Measurements from ENCODE around the gene PON2. TPM values are rescaled to one million over a fixed set of nuclear protein-coding genes. Genes with fewer than 3 reads are reported as not detected.

The PON2 gene
- total RNA-seq, 2 donors from 2014 or later: 89.8 to 99.4 TPM

DNA sequence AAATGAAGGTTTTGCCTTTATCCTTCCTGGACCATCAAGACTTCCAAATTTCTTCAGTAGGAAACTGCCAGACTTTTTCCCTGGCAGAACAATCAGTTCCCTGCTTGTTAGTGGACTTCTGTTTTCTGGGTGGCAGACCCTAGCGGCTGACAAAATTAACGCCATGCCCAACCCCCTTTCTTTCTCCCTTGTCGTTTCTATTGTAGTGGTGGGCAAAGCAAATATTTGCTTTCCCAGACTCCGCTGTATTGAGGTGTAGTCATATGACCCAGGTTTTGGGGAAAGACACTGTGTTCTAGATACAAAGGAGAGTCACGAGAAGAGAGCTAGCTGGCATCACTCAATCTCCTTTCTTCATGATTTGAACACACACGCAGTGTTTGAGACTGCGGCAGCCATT is 7.7 kb downstream of the PON2 start:
- Histone ChIP-seq H3K36me3 (no peaks in the 10 kb centered on the region), H3K4me1 (no peaks in the 10 kb centered on the region), H3K4me3 (no peak overlapping the region), H3K9ac (ENCODE audit: low read depth in 2 of 2, low read length in 2 of 2) (no peak overlapping the region), H3K27ac (no peak overlapping the region), H3K9me3 (no peaks in the 10 kb centered on the region), H3K27me3 (no peaks in the 10 kb centered on the region)
- intact Hi-C loops (cut with DNase I): no loop called here
- TF ChIP-seq, protein P1, sequence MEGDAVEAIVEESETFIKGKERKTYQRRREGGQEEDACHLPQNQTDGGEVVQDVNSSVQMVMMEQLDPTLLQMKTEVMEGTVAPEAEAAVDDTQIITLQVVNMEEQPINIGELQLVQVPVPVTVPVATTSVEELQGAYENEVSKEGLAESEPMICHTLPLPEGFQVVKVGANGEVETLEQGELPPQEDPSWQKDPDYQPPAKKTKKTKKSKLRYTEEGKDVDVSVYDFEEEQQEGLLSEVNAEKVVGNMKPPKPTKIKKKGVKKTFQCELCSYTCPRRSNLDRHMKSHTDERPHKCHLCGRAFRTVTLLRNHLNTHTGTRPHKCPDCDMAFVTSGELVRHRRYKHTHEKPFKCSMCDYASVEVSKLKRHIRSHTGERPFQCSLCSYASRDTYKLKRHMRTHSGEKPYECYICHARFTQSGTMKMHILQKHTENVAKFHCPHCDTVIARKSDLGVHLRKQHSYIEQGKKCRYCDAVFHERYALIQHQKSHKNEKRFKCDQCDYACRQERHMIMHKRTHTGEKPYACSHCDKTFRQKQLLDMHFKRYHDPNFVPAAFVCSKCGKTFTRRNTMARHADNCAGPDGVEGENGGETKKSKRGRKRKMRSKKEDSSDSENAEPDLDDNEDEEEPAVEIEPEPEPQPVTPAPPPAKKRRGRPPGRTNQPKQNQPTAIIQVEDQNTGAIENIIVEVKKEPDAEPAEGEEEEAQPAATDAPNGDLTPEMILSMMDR (IDR thresholded peaks at IDR 0.05): no peak
- DNase-seq: no peak

DNA sequence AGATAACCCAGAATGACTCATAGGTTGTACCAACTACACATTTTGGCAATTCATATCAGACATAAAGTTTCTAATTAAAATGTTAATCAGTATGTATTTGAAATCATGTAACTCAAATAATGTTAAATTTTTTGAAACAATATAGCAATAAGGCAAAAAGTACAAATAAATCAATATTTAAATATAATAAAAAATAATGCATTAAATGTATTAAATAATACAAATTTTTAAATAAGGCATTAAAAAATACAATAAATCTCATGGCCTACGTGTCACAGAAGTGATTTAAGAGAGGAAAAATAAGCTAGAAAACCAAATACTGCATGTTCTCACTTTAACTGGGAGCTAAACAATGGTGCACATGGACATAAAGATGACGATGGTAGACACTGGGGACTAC is 9.1 kb downstream of the PON2 start:
- H3K36me3 ChIP-seq: no peaks in the 10 kb centered on the region
- no peaks in the 10 kb centered on the region for H3K9me3 ChIP-seq
- H3K27ac ChIP-seq: no peak overlapping the region
- H3K27me3 ChIP-seq: no peaks in the 10 kb centered on the region
- no peak for DNase-seq
- no peak overlapping the region for H3K9ac ChIP-seq (ENCODE audit: low read depth in 2 of 2, low read length in 2 of 2)
- H3K4me1 ChIP-seq: no peaks in the 10 kb centered on the region
- H3K4me3 ChIP-seq: no peak overlapping the region
- intact Hi-C loops (cut with DNase I): no loop called here
- TF ChIP-seq, protein P1 (IDR thresholded peaks at IDR 0.05): no peak

DNA sequence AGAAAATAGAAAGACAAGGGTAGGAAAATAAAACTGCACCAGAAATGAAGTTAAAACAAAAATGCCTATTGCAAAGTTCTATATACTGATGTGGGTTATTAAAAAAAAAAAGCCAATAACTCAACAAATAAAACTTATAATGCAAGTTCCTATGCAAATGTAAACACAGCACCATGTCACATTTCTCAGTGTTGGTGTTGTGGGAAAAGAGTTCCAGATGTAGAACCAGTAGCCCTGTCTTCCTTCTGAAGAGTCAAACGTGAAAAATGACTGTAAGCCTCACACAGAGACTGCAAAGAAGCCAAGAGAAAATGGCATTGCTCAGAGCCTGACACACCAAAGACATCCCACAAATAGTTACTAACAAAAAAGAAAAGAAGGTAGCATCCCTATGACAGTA is 10.1 kb downstream of the PON2 start:
- H3K9ac ChIP-seq (ENCODE audit: low read depth in 2 of 2, low read length in 2 of 2): no peak overlapping the region
- H3K36me3 ChIP-seq: no peaks in the 10 kb centered on the region
- no peaks in the 10 kb centered on the region for H3K27me3 ChIP-seq
- TF ChIP-seq, protein P1 (IDR thresholded peaks at IDR 0.05): no peak
- H3K27ac ChIP-seq: no peak overlapping the region
- no peaks in the 10 kb centered on the region for H3K9me3 ChIP-seq
- intact Hi-C loops (cut with DNase I): no loop called here
- H3K4me1 ChIP-seq: no peaks in the 10 kb centered on the region
- no peak overlapping the region for H3K4me3 ChIP-seq
- DNase-seq: no peak

DNA sequence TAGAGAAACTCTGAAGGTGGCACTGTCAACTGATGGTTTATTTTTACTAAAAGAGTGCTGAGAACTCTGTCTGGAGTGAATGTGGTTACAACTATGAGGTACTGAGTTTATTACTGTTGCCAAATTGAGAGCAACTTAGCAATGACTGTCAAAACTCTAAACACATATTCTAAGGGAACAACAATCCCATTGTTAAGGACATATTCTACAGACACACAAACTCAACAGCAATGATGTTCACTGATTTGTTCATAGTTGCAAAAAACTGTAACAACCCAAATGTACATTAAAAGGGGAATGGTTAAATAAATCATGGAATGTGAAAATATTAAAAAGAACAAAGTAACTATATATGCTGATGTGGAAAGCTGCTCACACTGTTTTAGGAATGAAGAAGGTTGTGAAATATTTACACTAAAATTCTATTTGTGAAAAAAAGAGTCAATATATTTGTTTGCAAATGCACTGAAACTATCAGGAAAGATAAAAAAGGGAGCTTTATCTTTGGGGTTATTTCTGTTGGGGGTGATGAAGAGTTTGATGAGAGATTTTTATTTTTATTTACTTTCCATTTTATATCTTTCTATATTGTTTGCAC is 12.9 kb downstream of the PON2 start:
- TF ChIP-seq, protein P1 (IDR thresholded peaks at IDR 0.05): no peak
- intact Hi-C loops (cut with DNase I): no loop called here
- no peaks in the 10 kb centered on the region for H3K4me1 ChIP-seq
- DNase-seq: no peak
- no peak overlapping the region for H3K4me3 ChIP-seq
- H3K27me3 ChIP-seq: no peaks in the 10 kb centered on the region
- H3K27ac ChIP-seq: no peak overlapping the region
- no peak overlapping the region for H3K9ac ChIP-seq (ENCODE audit: low read depth in 2 of 2, low read length in 2 of 2)
- no peaks in the 10 kb centered on the region for H3K9me3 ChIP-seq
- H3K36me3 ChIP-seq: no peaks in the 10 kb centered on the region

DNA sequence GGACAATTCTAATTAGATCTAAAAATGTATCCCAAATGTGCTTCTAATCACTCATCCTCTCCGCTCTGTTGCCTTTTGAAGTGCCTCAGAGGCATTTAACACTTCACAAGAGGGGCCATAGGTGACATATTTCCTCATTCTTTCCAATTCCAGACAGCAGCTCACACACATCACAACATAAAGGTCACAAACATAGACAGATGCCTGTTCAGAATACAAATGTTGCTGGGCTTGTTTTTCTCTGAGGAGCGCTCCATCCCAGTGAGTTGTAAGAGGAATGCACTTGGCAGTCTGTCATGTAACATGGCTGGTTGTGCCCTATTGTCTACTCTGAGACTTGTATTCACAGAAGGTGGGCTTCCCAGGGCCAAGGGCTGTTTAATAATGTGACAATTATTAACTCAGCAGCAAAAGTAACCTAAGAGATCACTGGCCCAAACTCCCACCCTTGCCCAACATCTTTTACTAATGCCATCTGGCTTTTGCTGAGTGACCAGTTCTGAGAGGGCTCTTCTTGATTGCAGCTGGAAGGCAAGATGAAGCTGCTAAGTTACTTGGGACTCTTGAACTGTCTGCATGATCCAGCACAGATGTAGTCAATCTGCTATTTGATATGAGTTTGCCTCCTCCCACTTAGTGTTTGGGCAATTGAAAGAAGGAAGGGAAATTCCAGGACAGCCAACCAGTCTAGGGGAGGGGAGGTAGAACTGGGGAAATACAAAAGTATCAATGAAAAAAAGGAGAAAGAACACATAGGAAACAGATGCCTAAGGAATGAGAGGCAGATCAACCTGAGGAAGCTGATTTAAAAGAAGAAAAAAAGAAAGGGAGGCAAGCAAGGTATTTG is 13.6 kb downstream of the PON2 start:
- Histone ChIP-seq H3K27me3 (no peaks in the 10 kb centered on the region), H3K9me3 (no peaks in the 10 kb centered on the region), H3K4me1 (no peaks in the 10 kb centered on the region), H3K27ac (no peak overlapping the region), H3K9ac (ENCODE audit: low read depth in 2 of 2, low read length in 2 of 2) (no peak overlapping the region), H3K4me3 (no peak overlapping the region), H3K36me3 (no peaks in the 10 kb centered on the region)
- intact Hi-C loops (cut with DNase I): no loop called here
- no peak for DNase-seq
- TF ChIP-seq, protein P1 (IDR thresholded peaks at IDR 0.05): no peak

Data from colonic mucosa (tissue), 4 donors.